ENCODE measurements around the gene LRRC8C. TPM values are rescaled to one million over a fixed set of nuclear protein-coding genes. Genes with fewer than 3 reads are reported as not detected.

Gene LRRC8C
- total RNA-seq, 2 donors from 2014 or later = 2.0 to 12.4 TPM

DNA sequence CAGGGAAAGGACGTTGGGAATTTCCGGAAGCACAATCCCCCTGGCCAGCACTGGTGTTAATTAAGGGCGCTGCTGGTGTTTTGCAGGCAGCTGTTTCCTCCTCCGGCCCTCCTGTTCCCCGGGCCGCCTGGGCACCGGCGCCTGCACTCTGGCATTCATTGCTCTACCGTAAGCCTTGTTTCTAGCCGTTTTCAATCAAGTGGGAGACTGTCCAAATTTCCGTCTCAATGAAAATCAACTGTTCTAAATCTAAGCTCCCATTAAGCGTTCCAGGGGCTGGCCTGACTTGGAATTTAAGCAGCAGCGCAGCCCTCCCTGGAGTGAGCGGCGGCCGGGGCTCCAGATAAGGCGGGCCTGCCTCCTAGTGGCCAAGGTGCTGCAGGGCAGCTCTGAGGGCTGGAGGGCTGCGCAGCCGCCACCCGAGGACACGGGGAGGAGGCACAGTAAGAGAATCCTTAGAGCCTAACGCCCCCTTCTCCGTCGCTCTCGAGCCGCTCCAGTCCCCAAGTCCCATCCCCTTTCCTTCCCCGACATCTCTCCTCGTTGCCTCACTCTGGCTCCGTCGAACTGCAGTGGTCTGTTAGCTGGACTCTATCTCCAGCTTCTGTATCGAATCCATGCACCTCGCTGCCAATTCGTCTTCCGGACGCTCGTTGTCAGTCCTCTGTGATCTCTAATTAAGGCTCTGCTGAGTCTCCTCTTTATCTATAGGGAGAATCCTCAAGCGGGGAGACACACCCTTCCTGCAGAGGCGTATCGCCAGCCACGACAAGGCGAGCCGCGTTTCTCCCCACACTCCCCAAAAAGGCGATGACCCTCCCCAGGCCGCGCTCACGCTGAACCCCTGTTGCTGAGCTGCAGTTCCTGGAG lies 130.1 kb downstream of the LRRC8C start:
- TF ChIP-seq POLR2A (IDR thresholded peaks at IDR 0.05) = no peak
- TF ChIP-seq, protein P1, sequence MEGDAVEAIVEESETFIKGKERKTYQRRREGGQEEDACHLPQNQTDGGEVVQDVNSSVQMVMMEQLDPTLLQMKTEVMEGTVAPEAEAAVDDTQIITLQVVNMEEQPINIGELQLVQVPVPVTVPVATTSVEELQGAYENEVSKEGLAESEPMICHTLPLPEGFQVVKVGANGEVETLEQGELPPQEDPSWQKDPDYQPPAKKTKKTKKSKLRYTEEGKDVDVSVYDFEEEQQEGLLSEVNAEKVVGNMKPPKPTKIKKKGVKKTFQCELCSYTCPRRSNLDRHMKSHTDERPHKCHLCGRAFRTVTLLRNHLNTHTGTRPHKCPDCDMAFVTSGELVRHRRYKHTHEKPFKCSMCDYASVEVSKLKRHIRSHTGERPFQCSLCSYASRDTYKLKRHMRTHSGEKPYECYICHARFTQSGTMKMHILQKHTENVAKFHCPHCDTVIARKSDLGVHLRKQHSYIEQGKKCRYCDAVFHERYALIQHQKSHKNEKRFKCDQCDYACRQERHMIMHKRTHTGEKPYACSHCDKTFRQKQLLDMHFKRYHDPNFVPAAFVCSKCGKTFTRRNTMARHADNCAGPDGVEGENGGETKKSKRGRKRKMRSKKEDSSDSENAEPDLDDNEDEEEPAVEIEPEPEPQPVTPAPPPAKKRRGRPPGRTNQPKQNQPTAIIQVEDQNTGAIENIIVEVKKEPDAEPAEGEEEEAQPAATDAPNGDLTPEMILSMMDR (IDR thresholded peaks at IDR 0.05) = peak; percentile 68 to 95 (median 84)
- TF ChIP-seq POLR2AphosphoS5 (IDR thresholded peaks at IDR 0.05) = peak; percentile 3
- Histone ChIP-seq H3K36me3 (no peaks in the 10 kb centered on the region), H3K27me3 (replicated peaks; ENCODE audit: insufficient read depth) (no peaks in the 10 kb centered on the region), H3K4me3 (peak overlapping the region; percentile 22 to 25), H3K27ac (peak overlapping the region in 1 of 2 donors; percentile 7), H3K9me3 (no peaks in the 10 kb centered on the region), H3K4me1 (replicated peaks) (no peaks in the 10 kb centered on the region)
- WGBS = 5% methylated on average over 47 of the region's 47 CpGs
- intact Hi-C loops (cut with DNase I) = loop anchor here (2.0 to 5.0 kb wide), 2 partner anchors 132 to 281 kb away; no protein-coding TSS in a partner anchor
- DNase-seq (ENCODE audit: low spot score) = peak; percentile 74

DNA sequence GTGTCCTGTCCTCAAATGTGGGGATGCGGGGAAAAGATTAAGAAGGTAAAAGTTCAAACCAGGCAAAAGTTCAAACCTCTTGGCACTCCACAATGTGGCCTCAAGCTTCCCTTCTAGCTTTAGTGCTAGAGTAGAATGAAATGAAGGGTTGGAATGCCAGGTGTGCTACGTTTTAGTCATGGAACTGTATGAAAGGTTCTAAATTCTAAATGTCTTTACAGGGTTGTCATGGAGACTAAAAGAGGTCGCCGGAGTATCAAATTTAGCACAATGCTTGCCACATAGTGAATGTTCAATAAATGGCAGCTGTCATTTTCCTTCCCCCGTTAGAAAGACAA lies 130.7 kb downstream of the LRRC8C start:
- 55% methylated on average over 5 of the region's 5 CpGs for WGBS
- H3K36me3 ChIP-seq = no peaks in the 10 kb centered on the region
- no peak overlapping the region for H3K4me3 ChIP-seq
- intact Hi-C loops (cut with DNase I) = loop anchor here (2.0 to 5.0 kb wide), 2 partner anchors 133 to 281 kb away; no protein-coding TSS in a partner anchor
- no peak overlapping the region for H3K27ac ChIP-seq
- no peaks in the 10 kb centered on the region for H3K27me3 ChIP-seq (replicated peaks; ENCODE audit: insufficient read depth)
- no peak for DNase-seq (ENCODE audit: low spot score)
- TF ChIP-seq POLR2AphosphoS5 (IDR thresholded peaks at IDR 0.05) = no peak
- TF ChIP-seq, protein P1 (IDR thresholded peaks at IDR 0.05) = no peak
- H3K4me1 ChIP-seq (replicated peaks) = no peaks in the 10 kb centered on the region
- no peaks in the 10 kb centered on the region for H3K9me3 ChIP-seq

DNA sequence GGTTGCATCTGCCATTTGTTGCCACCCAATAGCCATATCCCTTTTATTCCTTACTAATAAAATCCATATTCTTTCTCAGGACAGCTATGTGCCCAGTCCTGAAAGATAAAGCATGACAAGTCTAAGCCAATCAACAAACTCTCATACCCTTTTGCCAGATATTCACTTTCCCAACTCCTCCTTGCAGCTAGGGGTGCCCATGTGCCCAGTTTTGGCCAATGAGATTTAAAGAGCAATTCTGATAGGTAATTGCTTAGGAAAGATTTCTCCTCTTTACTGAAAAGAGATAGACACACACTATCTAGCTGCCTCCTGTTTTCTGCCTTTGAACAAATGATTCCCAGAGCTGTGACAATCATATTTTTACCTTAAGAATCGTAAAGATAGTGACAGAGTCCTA lies 132.9 kb downstream of the LRRC8C start:
- 81% methylated on average over 1 of the region's 1 CpG for WGBS
- Histone ChIP-seq H3K36me3 (no peaks in the 10 kb centered on the region), H3K4me3 (no peak overlapping the region), H3K9me3 (no peaks in the 10 kb centered on the region), H3K27me3 (replicated peaks; ENCODE audit: insufficient read depth) (no peaks in the 10 kb centered on the region), H3K4me1 (replicated peaks) (no peaks in the 10 kb centered on the region), H3K27ac (no peak overlapping the region)
- intact Hi-C loops (cut with DNase I) = no loop called here
- no peak for DNase-seq (ENCODE audit: low spot score)
- TF ChIP-seq, protein P1 (IDR thresholded peaks at IDR 0.05) = no peak
- TF ChIP-seq POLR2A (IDR thresholded peaks at IDR 0.05) (no peak), POLR2AphosphoS5 (IDR thresholded peaks at IDR 0.05) (no peak)

DNA sequence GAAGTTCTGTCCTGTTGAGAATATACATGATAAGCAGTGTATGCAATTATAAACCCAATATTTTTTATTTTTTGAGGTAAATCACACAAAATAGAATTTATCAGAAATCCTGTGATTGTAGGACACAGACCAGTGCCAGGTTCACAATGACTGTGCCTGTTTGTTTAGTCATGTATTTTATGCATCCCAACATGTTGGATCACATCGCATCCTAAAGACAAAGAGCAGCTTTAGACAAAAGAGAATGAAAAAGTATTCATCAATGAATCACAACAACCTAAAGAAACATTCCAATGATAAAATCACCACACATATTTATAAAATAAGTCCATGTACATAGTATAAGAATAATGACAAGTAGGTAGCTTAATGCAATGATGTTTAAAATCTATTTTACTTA lies 134.7 kb downstream of the LRRC8C start:
- intact Hi-C loops (cut with DNase I) = no loop called here

More for the DNA sequence above, 134.7 kb downstream of the LRRC8C start:
- Histone ChIP-seq H3K4me3 (no peak overlapping the region), H3K27me3 (replicated peaks; ENCODE audit: insufficient read depth) (no peaks in the 10 kb centered on the region), H3K9me3 (no peaks in the 10 kb centered on the region), H3K4me1 (replicated peaks) (no peaks in the 10 kb centered on the region), H3K27ac (no peak overlapping the region), H3K36me3 (no peaks in the 10 kb centered on the region)
- TF ChIP-seq, protein P1 (IDR thresholded peaks at IDR 0.05) = no peak
- TF ChIP-seq POLR2A (IDR thresholded peaks at IDR 0.05) (no peak), POLR2AphosphoS5 (IDR thresholded peaks at IDR 0.05) (no peak)
- 62% methylated on average over 1 of the region's 1 CpG for WGBS
- no peak for DNase-seq (ENCODE audit: low spot score)

Small RNA genes lying within 50 kb of the gene (small RNA-seq; reads per million reads assigned to genes)
- 0 reads per million in 2 donors for gene AC093423.1

Other genes with a start within 250 kb of the LRRC8C start
- gene LRRC8B, start 108.3 kb upstream of the LRRC8C start, total RNA-seq = 10 to 100 TPM; 13.9 to 25.6 TPM
- gene LRRC8D, start 187.9 kb downstream of the LRRC8C start, total RNA-seq = 10 to 100 TPM in 1 of 2 donors, 1 to 10 TPM in 1; 8.5 to 49.6 TPM